Activated CD8-positive, alpha-beta T cell treated with anti-CD3 and anti-CD28 coated beads for 36 hours (primary cell): ENCODE measurements around the gene TRIP6. TPM values are rescaled to one million over a fixed set of nuclear protein-coding genes. Genes with fewer than 3 reads are reported as not detected.

ENCODE experiments used
- ATAC-seq: fragments of 200-7000 bp; cut with Tn5 transposase; one replicate; pipeline ENCODE4 v1.10.0; 2021; ENCODE audit warnings: mild to moderate bottlenecking, moderate library complexity
- CTCF ChIA-PET: fragments of 350-600 bp; sonication (Branson Sonifier 250); formaldehyde crosslinking; loops from one replicate; lab custom pipeline; 2021; ENCODE audit warnings: antibody characterized with exemption; lab: Charles Lee
- POLR2A ChIA-PET: fragments of 350-600 bp; sonication (Branson Sonifier 250); formaldehyde crosslinking; loops from one replicate; lab custom pipeline; 2021; ENCODE audit warnings: antibody characterized with exemption; lab: Charles Lee
- DNase-seq: peaks from one replicate; pipeline ENCODE4 v3.0.0-alpha.2; 2020
- H3K27ac Mint-ChIP-seq: one replicate; pipeline ENCODE4 v1.8.0; 2021; ENCODE audit warnings: mild to moderate bottlenecking, mixed read lengths
- H3K27me3 Mint-ChIP-seq: one replicate; pipeline ENCODE4 v1.8.0; 2021; ENCODE audit warnings: mixed read lengths
- H3K36me3 Mint-ChIP-seq: one replicate; pipeline ENCODE4 v1.8.0; 2021; ENCODE audit warnings: low read depth, mixed read lengths
- H3K4me1 Mint-ChIP-seq: one replicate; pipeline ENCODE4 v1.8.0; 2021; ENCODE audit warnings: low read depth, mixed read lengths
- H3K4me3 Mint-ChIP-seq: one replicate; pipeline ENCODE4 v1.8.0; 2021; ENCODE audit warnings: mild to moderate bottlenecking, moderate library complexity, mixed read lengths
- H3K9me3 Mint-ChIP-seq: one replicate; pipeline ENCODE4 v1.8.0; 2021; ENCODE audit warnings: mixed read lengths
- intact Hi-C: fragments of 100-400 bp; cut with micrococcal nuclease; formaldehyde crosslinking; loops from one replicate; pipeline ENCODE4 v1.10.0; 2022
- total RNA-seq, 2 experiments: library from RNA; stranded (reverse); gene quantifications; one replicate each; pipeline ENCODE4 v1.2.3, GENCODE V29; 2021
- TF ChIP-seq, protein P1 (sequence below): fragments of 200-600 bp; IDR thresholded peaks from one replicate; pipeline ENCODE4 v1.8.0; 2022; ENCODE audit warnings: antibody characterized with exemption, mild to moderate bottlenecking

TRIP6 gene
- total RNA-seq, 2 experiments from 2014 or later = 27.5 to 28.4 TPM

- peaks cover 80% of the 10 kb centered on the region for H3K36me3 Mint-ChIP-seq
These were observed 12.6 kb downstream of the TRIP6 start for GRCh38 chr7:100879685-100880261.

GRCh38 chr7:100880645-100881044 is 13.5 kb downstream of the TRIP6 start:
- Mint-ChIP-seq H3K27ac (no peak overlapping the region), H3K9me3 (no peaks in the 10 kb centered on the region), H3K4me3 (no peak overlapping the region), H3K36me3 (peaks cover 80% of the 10 kb centered on the region), H3K4me1 (peaks cover 52% of the 10 kb centered on the region), H3K27me3 (no peaks in the 10 kb centered on the region)
- ChIA-PET CTCF (no interaction called here), POLR2A (interaction anchor here (0.7 kb wide), 1 partner anchor 8 kb away, joined by 4 read pairs; no protein-coding TSS in a partner anchor)
- intact Hi-C loops = no loop called here
- ATAC-seq = no peak
- DNase-seq = no peak
- TF ChIP-seq, protein P1, sequence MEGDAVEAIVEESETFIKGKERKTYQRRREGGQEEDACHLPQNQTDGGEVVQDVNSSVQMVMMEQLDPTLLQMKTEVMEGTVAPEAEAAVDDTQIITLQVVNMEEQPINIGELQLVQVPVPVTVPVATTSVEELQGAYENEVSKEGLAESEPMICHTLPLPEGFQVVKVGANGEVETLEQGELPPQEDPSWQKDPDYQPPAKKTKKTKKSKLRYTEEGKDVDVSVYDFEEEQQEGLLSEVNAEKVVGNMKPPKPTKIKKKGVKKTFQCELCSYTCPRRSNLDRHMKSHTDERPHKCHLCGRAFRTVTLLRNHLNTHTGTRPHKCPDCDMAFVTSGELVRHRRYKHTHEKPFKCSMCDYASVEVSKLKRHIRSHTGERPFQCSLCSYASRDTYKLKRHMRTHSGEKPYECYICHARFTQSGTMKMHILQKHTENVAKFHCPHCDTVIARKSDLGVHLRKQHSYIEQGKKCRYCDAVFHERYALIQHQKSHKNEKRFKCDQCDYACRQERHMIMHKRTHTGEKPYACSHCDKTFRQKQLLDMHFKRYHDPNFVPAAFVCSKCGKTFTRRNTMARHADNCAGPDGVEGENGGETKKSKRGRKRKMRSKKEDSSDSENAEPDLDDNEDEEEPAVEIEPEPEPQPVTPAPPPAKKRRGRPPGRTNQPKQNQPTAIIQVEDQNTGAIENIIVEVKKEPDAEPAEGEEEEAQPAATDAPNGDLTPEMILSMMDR = no peak

More at GRCh38 chr7:100879685-100880261, 12.6 kb downstream of the TRIP6 start:
- Mint-ChIP-seq H3K27ac (peak overlapping the region; percentile 39), H3K27me3 (no peaks in the 10 kb centered on the region), H3K4me3 (no peak overlapping the region), H3K4me1 (peaks cover 50% of the 10 kb centered on the region), H3K9me3 (no peaks in the 10 kb centered on the region)
- no peak for DNase-seq
- ATAC-seq = no peak
- POLR2A ChIA-PET = interaction anchor here (0.7 kb wide), 1 partner anchor 85 kb away, joined by 4 read pairs; no protein-coding TSS in a partner anchor
- CTCF ChIA-PET = no interaction called here
- TF ChIP-seq, protein P1 = no peak
- intact Hi-C loops = no loop called here

DNA sequence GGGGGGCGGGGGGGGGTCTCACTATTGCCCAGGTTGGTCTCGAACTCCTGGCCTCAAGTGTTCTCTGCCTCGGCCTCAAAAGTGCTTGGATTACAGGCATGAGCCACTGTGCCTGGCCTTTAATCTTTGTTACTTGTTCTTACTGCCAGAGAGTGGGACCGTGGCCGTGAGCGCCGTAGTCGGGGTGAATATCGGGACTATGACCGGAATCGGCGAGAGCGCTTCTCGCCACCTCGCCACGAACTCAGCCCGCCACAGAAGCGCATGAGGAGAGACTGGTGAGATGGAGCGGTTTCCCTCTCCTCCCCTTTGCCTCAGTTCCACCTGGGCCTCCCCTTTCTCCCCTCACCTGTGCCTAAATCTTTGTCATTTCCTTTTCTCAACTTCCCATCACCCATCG is 13.9 kb downstream of the TRIP6 start:
- intact Hi-C loops = no loop called here
- Mint-ChIP-seq H3K36me3 (peaks cover 82% of the 10 kb centered on the region), H3K9me3 (no peaks in the 10 kb centered on the region), H3K4me3 (no peak overlapping the region), H3K4me1 (peaks cover 55% of the 10 kb centered on the region), H3K27me3 (no peaks in the 10 kb centered on the region), H3K27ac (peak overlapping the region; percentile 27)
- no peak for ATAC-seq
- ChIA-PET CTCF (no interaction called here), POLR2A (interaction anchor here (0.7 kb wide), 1 partner anchor 8 kb away, joined by 4 read pairs; no protein-coding TSS in a partner anchor)
- DNase-seq = no peak
- TF ChIP-seq, protein P1 = no peak

- no peaks in the 10 kb centered on the region for H3K9me3 Mint-ChIP-seq
- H3K4me3 Mint-ChIP-seq = no peak overlapping the region
- CTCF ChIA-PET = interaction anchor here (0.6 kb wide), 1 partner anchor 31 kb away, joined by 3 read pairs; no protein-coding TSS in a partner anchor
- TF ChIP-seq, protein P1 = no peak
- DNase-seq (no peak), ATAC-seq (no peak)
- POLR2A ChIA-PET = no interaction called here
- H3K27me3 Mint-ChIP-seq = no peaks in the 10 kb centered on the region
- peaks cover 57% of the 10 kb centered on the region for H3K4me1 Mint-ChIP-seq
- H3K36me3 Mint-ChIP-seq = peaks cover 84% of the 10 kb centered on the region
- peak overlapping the region; percentile 56 for H3K27ac Mint-ChIP-seq
- intact Hi-C loops = no loop called here
These were observed 15.0 kb downstream of the TRIP6 start for GRCh38 chr7:100882201-100882600.

DNA sequence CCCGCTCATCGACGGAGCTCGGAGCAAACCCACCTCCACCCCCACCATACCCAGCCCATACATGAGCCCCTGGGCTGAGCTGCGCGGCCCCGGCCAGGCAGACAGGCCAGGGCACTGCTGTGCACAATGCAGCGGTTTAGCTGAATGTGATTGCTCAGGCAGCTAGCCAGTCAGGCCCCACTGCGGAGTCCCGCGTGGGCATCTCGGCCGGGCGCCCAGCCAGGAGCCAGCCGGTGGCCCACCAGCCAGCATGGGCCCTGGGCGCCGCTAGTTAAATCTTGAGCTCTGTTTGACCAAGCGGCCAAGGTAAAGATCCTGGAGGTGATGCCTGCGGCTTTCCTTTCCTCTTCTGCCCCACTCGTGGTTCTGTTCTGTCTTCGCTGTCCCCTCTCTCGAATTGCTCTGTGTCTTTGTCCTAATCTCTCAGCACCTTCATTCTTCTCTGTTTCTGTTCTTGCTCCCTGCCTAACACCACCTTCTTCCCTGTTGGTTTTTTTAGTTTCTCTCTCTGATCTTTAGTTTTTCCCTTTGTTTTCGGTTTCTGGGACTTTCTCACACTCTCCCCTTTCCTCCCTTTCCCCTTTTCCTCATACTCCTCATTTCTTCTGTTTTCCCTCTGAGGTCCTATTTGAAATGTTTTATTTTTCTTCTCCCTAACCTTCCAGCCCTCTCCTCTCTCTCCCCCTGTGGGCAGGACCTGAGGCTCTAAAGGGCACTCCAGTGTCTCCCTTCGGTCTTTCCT is 15.8 kb downstream of the TRIP6 start:
- ATAC-seq = no peak

More for the DNA sequence above, 15.8 kb downstream of the TRIP6 start:
- CTCF ChIA-PET = no interaction called here
- POLR2A ChIA-PET = interaction anchor here (7.4 kb wide), 1 partner anchor 7 kb away, joined by 167 read pairs; the partner anchor contains the start of gene SRRT
- TF ChIP-seq, protein P1 = no peak
- Mint-ChIP-seq H3K27me3 (no peaks in the 10 kb centered on the region), H3K4me3 (no peak overlapping the region), H3K4me1 (peaks cover 59% of the 10 kb centered on the region), H3K27ac (peak overlapping the region; percentile 8), H3K36me3 (peaks cover 88% of the 10 kb centered on the region), H3K9me3 (no peaks in the 10 kb centered on the region)
- no peak for DNase-seq
- intact Hi-C loops = no loop called here
